Measurements from ENCODE around the gene HNRNPUL1.
"Not testable (repeated sequence)": the region's sequence is repeated elsewhere in the genome, so short reads cannot be mapped to it uniquely, and the experiment has no call there.

The HNRNPUL1 gene

GRCh38 chr19:41276231-41276630 lies 12.1 kb downstream of the HNRNPUL1 start:
- DNase-seq (ENCODE audit: low read depth in 2 of 2) = no peak

GRCh38 chr19:41278478-41278877 lies 14.3 kb downstream of the HNRNPUL1 start:
- no peak for DNase-seq (ENCODE audit: low read depth in 2 of 2)

- DNase-seq (ENCODE audit: low read depth in 2 of 2) = no peak
These were observed 24.7 kb downstream of the HNRNPUL1 start for GRCh38 chr19:41288673-41289530.

- not testable (repeated sequence) for DNase-seq (ENCODE audit: low read depth in 2 of 2)
These were observed 25.6 kb downstream of the HNRNPUL1 start for GRCh38 chr19:41289814-41290213.

- DNase-seq (ENCODE audit: low read depth in 2 of 2) = no peak
These were observed 30.2 kb downstream of the HNRNPUL1 start for GRCh38 chr19:41294393-41294792.

GRCh38 chr19:41295499-41295898 lies 31.3 kb downstream of the HNRNPUL1 start:
- DNase-seq (ENCODE audit: low read depth in 2 of 2) = no peak

- DNase-seq (ENCODE audit: low read depth in 2 of 2) = no peak
These were observed 32.3 kb downstream of the HNRNPUL1 start for GRCh38 chr19:41296433-41296871.

GRCh38 chr19:41297628-41298347 lies 33.6 kb downstream of the HNRNPUL1 start:
- no peak for DNase-seq (ENCODE audit: low read depth in 2 of 2)

GRCh38 chr19:41298348-41298964 lies 34.3 kb downstream of the HNRNPUL1 start:
- DNase-seq (ENCODE audit: low read depth in 2 of 2) = no peak

GRCh38 chr19:41299046-41299754 lies 35.0 kb downstream of the HNRNPUL1 start:
- DNase-seq (ENCODE audit: low read depth in 2 of 2) = no peak

- DNase-seq (ENCODE audit: low read depth in 2 of 2) = no peak
These were observed 35.5 kb downstream of the HNRNPUL1 start for GRCh38 chr19:41299755-41300089.

- no peak for DNase-seq (ENCODE audit: low read depth in 2 of 2)
These were observed 36.4 kb downstream of the HNRNPUL1 start for GRCh38 chr19:41300555-41300954.

- DNase-seq (ENCODE audit: low read depth in 2 of 2) = peak; percentile 39 to 64
These were observed 38.6 kb downstream of the HNRNPUL1 start for GRCh38 chr19:41302624-41303351.

- no peak for DNase-seq (ENCODE audit: low read depth in 2 of 2)
These were observed 39.8 kb downstream of the HNRNPUL1 start for GRCh38 chr19:41303954-41304353.

GRCh38 chr19:41304706-41305483 lies 40.7 kb downstream of the HNRNPUL1 start:
- no peak for DNase-seq (ENCODE audit: low read depth in 2 of 2)

GRCh38 chr19:41305927-41306793 lies 42.0 kb downstream of the HNRNPUL1 start:
- no peak for DNase-seq (ENCODE audit: low read depth in 2 of 2)

GRCh38 chr19:41307090-41307875 lies 43.1 kb downstream of the HNRNPUL1 start:
- no peak for DNase-seq (ENCODE audit: low read depth in 2 of 2)

GRCh38 chr19:41307954-41308449 lies 43.8 kb downstream of the HNRNPUL1 start:
- no peak for DNase-seq (ENCODE audit: low read depth in 2 of 2)

Measured in stimulated activated CD4-positive, alpha-beta T cell treated with anti-CD3 and anti-CD28 coated beads, Interleukin-4, amount 100 ng/mL, for 48 hours (primary cell).